Effector CD4-positive, alpha-beta T cell (primary cell): ENCODE measurements around the gene MECR.
"Not testable (repeated sequence)": the region's sequence is repeated elsewhere in the genome, so short reads cannot be mapped to it uniquely, and the experiment has no call there.

Experiments
- DNase-seq: peaks from one replicate; pipeline ENCODE4 v3.0.0-alpha.2; 2020

Gene MECR

GRCh38 chr1:29166291-29166878 lies 64.3 kb downstream of the MECR start:
- DNase-seq, result no peak

- DNase-seq, result no peak
These were observed 66.1 kb downstream of the MECR start for GRCh38 chr1:29164588-29164987.

DNA sequence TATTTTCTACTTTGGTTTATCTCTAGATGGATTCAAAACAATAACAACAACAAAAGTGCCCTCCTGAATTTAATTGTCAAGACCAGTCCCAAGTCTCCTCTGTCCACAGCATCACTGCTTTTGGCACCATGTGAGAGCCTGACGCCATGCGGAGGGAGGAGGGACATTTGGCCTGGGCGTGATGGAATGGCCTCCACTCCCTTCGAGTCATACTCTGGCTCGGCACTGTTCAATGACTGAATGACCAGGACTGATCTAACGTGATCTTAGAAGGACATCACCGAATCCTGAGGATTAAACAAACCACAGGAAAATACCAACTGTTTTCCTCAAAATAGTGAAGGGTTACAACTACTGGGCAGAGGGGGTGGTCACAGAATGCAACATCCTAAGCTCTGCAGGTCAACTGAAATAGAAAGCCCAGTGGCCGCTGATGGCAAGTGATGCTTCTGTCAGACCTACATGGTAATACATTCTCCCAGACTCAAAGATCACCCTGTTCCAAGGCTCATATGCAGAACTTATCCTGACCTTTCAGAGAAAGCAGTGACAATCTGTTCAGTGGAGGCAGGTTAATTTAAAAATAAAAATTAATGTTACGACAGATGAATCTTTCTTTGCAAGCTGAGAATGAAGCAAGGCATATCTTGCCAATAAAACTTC lies 68.1 kb downstream of the MECR start:
- no peak for DNase-seq

DNA sequence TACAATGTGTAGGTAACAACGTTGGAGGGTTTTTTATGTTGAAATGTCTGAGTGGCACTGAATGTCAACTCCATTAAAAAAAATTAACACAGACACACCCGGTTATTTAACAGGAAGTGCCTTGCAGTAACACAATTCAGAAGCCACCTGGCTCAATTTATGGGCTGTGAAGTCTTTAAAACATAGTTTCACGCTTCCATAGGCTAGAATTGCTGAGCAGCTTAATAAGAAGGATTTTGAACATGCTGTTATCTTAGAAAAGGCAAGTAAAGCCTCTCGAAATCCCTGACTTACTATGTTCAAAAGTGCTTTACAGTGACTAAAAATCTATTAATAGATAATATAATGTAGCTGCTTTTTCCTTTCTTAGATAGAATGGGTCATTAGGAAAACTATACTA lies 68.7 kb downstream of the MECR start:
- DNase-seq, result no peak

DNA sequence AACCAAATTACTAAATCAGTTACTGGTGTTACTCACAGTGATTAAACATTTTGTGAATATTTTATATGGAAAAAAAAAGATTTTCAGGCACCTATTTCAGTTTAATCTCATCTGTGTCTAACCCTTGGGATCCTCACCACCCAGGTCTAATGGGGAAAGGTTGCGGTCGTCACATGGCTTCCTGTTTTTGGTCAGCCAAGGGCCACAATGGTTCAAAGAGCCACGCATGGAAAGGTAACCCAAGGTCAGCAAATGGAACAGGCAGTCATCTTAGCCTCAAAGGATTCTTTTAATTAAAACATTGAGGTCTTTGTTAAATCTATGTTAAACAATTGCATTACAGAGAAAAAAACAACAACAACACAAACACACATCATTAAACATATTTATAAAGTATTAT lies 71.0 kb downstream of the MECR start:
- DNase-seq, result no peak

DNA sequence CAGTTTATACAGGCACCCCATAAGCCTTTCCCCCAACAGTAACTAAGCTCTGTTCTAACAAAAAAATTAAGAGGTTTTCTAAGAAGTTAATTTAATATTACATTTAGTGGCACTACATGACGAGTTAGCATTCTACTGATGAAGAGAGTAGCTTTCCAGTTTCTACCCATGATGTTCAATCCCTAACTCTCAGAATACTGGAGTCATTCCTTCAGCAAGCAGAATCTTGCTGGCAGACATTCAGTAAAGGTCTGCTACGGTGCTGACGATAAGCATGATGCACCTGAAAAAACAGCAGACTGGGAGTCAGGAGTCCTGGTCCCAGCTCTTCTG lies 73.5 kb downstream of the MECR start:
- no peak for DNase-seq

GRCh38 chr1:29156543-29157268 lies 74.0 kb downstream of the MECR start:
- DNase-seq, result no peak

DNA sequence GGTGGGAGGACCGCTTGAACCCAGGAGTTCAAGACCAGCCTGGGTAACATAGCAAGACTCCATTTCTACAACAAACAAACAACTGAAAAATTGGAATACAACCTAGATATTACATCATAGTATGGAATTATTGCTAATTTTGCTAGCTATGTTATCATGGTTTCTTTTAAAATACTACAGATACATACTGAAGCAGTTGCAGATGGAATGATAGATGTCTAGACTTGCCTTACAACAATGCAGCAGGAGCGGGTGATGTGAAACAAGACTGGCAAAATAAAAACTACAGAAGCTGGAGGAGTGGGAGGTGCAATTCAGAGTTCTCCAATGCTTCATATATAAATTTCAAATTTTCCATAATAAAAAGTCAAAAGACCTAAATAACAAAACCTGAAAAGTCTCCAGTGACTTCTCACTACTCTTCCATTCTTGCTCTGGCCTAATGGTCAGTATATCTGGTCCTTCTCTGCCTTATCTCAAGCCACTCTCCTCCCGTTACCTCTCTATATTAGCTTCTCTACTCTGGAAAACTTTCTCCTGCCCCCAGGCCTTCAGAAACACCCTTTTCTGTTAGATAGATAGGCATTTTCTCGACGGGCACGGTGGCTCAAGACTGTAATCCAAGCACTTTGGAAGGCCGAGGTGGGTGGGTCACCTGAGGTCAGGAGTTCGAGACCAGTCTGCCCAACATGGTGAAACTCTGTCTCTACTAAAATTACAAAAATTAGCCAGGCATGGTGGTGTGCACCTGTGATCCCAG lies 78.5 kb downstream of the MECR start:
- DNase-seq, result no peak

DNA sequence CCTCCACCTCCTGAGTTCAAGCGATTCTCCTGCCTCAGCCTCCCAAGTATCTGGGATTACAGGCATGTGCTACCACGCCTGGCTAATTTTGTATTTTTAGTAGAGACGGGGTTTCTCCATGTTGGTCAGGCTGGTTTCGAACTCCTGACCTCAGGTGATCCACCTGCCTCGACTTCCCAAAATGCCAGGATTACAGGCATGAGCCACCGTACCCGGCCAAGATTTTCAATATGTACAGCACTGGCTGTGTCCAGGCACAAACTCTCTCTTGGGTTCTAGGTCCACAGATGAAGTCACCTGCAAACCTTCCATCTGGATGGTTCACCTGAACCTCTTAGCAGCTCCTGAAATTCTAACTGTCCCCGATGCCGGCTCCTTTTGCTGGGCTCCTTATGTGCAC lies 80.4 kb downstream of the MECR start:
- not testable (repeated sequence) for DNase-seq

DNA sequence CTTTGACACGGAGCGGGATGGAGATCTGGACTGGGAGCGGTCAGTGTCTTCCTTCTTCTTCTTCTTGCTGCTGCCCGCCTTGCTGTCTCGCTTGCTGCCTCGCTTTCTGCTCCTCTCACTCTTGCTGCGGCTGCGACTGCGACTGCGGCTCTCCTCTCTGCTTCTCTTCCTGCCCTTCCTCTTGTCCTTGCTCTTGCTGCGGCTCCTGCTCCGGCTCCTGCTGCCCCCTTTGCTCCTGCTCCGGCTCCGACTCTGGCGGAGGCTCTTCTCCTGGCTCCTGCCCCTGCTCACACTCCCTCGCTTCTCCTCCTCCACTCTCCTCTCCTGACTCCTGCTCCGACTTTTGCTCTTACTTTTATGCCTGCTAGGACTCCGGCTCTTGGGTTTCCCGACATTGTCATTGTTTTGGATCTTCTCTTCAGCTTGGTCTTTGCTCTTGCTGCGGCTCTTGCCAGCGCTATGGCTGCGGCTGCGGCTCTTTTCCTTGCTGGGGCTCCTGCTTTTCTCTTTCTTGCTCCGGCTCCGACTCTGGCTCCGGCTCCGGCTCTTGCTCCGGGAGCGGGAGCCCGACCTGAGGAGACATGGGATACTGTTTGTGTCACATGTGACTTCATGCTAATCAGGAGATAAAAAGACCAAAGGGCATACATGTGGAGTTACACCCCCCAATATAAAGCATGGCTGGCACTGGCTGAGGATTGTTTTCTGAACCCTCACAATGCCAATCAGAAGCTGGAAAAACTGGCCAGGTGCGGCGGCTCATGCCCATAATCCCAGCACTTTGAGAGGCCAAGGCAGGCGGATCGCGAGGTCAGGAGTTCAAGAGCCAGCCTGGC lies 81.9 kb downstream of the MECR start:
- DNase-seq, result no peak

- DNase-seq, result no peak
These were observed 84.8 kb downstream of the MECR start for GRCh38 chr1:29145739-29146437.

- DNase-seq, result no peak
These were observed 86.6 kb downstream of the MECR start for GRCh38 chr1:29144178-29144577.

GRCh38 chr1:29142714-29143113 lies 88.0 kb downstream of the MECR start:
- no peak for DNase-seq
